ENCODE data around the gene RET. TPM values are rescaled to one million over a fixed set of nuclear protein-coding genes. Genes with fewer than 3 reads are reported as not detected.
"Not testable (repeated sequence)": the region's sequence is repeated elsewhere in the genome, so short reads cannot be mapped to it uniquely, and the experiment has no call there.

RET gene
- total and polyA plus RNA-seq, 2 experiments from 2014 or later = 0.50 TPM; not detected in 1

- H3K9me3 ChIP-seq (ENCODE audit: low read depth) = no peaks in the 10 kb centered on the region
- H2AFZ ChIP-seq = no peak overlapping the region
- peaks cover 82% of the 10 kb centered on the region for H3K79me2 ChIP-seq
- H3K9me2 ChIP-seq (replicated peaks; ENCODE audit: insufficient read depth) = no peaks in the 10 kb centered on the region
- no peak for DNase-seq (ENCODE audit: low spot score)
- H3K4me3 ChIP-seq = no peak overlapping the region
- no peak overlapping the region for H3K4me2 ChIP-seq
- no peak for TF ChIP-seq EZH2 (IDR thresholded peaks at IDR 0.05; ENCODE audit: borderline replicate concordance)
- no peak for TF ChIP-seq EZH2phosphoT487 (IDR thresholded peaks at IDR 0.05; ENCODE audit: low read depth, severe bottlenecking, unreplicated experiment)
- no peak for TF ChIP-seq CTCF (IDR thresholded peaks at IDR 0.05; ENCODE audit: poor library complexity)
- H3K36me3 ChIP-seq (replicated peaks; ENCODE audit: insufficient read depth, low read depth) = no peaks in the 10 kb centered on the region
- no peaks in the 10 kb centered on the region for H3K27me3 ChIP-seq
- H3K4me1 ChIP-seq (ENCODE audit: insufficient read depth) = peaks cover 9% of the 10 kb centered on the region
- H3K27ac ChIP-seq = no peak overlapping the region
- H4K20me1 ChIP-seq (ENCODE audit: insufficient read depth, poor library complexity, severe bottlenecking) = peaks cover 13% of the 10 kb centered on the region
- WGBS (ENCODE audit: low lambda C conversion rate, missing lambda C conversion rate) = 93% methylated on average over 5 of the region's 5 CpGs
These were observed 64.6 kb downstream of the RET start for GRCh38 chr10:43141421-43141820.

DNA sequence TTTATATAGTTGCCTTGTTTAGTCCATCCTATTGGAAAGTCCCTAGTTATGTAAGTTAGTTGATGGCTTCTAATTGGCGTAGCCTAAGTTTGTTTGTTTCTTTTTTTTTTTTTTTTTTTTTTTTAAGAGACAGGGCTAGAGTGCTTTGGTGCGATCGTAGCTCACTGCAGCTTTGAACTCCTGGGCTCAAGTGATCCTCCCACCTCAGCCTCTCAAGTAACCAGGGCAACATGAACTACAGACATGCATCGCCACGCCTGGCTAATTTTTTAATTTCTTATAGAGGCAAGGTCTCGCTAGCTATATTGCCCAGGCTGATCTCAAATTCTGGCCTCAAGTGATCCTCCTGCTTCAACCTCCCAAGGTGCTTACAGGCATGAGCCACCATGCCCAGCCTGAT is 68.4 kb downstream of the RET start:
- Histone ChIP-seq H3K4me3 (no peak overlapping the region), H2AFZ (no peak overlapping the region), H3K27me3 (no peaks in the 10 kb centered on the region), H3K36me3 (replicated peaks; ENCODE audit: insufficient read depth, low read depth) (no peaks in the 10 kb centered on the region), H3K4me2 (no peak overlapping the region), H3K4me1 (ENCODE audit: insufficient read depth) (no peaks in the 10 kb centered on the region), H3K9me3 (ENCODE audit: low read depth) (no peaks in the 10 kb centered on the region), H3K27ac (no peak overlapping the region), H3K9me2 (replicated peaks; ENCODE audit: insufficient read depth) (no peaks in the 10 kb centered on the region), H3K79me2 (peaks cover 89% of the 10 kb centered on the region), H4K20me1 (ENCODE audit: insufficient read depth, poor library complexity, severe bottlenecking) (peaks cover 13% of the 10 kb centered on the region)
- TF ChIP-seq CTCF (IDR thresholded peaks at IDR 0.05; ENCODE audit: poor library complexity) (no peak), EZH2 (IDR thresholded peaks at IDR 0.05; ENCODE audit: borderline replicate concordance) (no peak), EZH2phosphoT487 (IDR thresholded peaks at IDR 0.05; ENCODE audit: low read depth, severe bottlenecking, unreplicated experiment) (no peak)
- WGBS (ENCODE audit: low lambda C conversion rate, missing lambda C conversion rate) = 98% methylated on average over 6 of the region's 6 CpGs
- no peak for DNase-seq (ENCODE audit: low spot score)

- WGBS (ENCODE audit: low lambda C conversion rate, missing lambda C conversion rate) = 100% methylated on average over 1 of the region's 1 CpG
- not testable (repeated sequence) for H3K4me1 ChIP-seq (ENCODE audit: insufficient read depth); H3K27me3 ChIP-seq; H2AFZ ChIP-seq; DNase-seq (ENCODE audit: low spot score); H3K4me2 ChIP-seq; H3K9me2 ChIP-seq (replicated peaks; ENCODE audit: insufficient read depth); H3K9me3 ChIP-seq (ENCODE audit: low read depth); H3K27ac ChIP-seq; H3K4me3 ChIP-seq; H3K36me3 ChIP-seq (replicated peaks; ENCODE audit: insufficient read depth, low read depth)
- Histone ChIP-seq H4K20me1 (ENCODE audit: insufficient read depth, poor library complexity, severe bottlenecking) (peaks cover 13% of the 10 kb centered on the region), H3K79me2 (peaks cover 91% of the 10 kb centered on the region)
These were observed 69.1 kb downstream of the RET start for GRCh38 chr10:43145936-43146335.

- Histone ChIP-seq H3K79me2 (peaks cover 91% of the 10 kb centered on the region), H3K4me1 (ENCODE audit: insufficient read depth) (no peaks in the 10 kb centered on the region), H3K9me3 (ENCODE audit: low read depth) (no peaks in the 10 kb centered on the region), H4K20me1 (ENCODE audit: insufficient read depth, poor library complexity, severe bottlenecking) (no peaks in the 10 kb centered on the region), H3K4me3 (no peak overlapping the region), H3K4me2 (peak overlapping the region; percentile 12), H2AFZ (no peak overlapping the region), H3K27me3 (no peaks in the 10 kb centered on the region), H3K27ac (no peak overlapping the region), H3K36me3 (replicated peaks; ENCODE audit: insufficient read depth, low read depth) (no peaks in the 10 kb centered on the region), H3K9me2 (replicated peaks; ENCODE audit: insufficient read depth) (no peaks in the 10 kb centered on the region)
- whole genome bisulfite sequencing (ENCODE audit: low lambda C conversion rate, missing lambda C conversion rate) = 30% methylated on average over 2 of the region's 2 CpGs
- DNase-seq (ENCODE audit: low spot score) = no peak
- no peak for TF ChIP-seq EZH2phosphoT487 (IDR thresholded peaks at IDR 0.05; ENCODE audit: low read depth, severe bottlenecking, unreplicated experiment)
- TF ChIP-seq EZH2 (IDR thresholded peaks at IDR 0.05; ENCODE audit: borderline replicate concordance) = no peak
- no peak for TF ChIP-seq CTCF (IDR thresholded peaks at IDR 0.05; ENCODE audit: poor library complexity)
These were observed 74.5 kb downstream of the RET start for GRCh38 chr10:43151371-43151770.

Measured in hepatocyte (in vitro differentiated cells).